Middle frontal gyrus (tissue), 1 donor: Measurements from ENCODE around the gene CKAP2L.

Source experiments
- DNase-seq: peaks from one replicate; pipeline ENCODE4 v3.0.0-alpha.2; 2015; ENCODE audit warnings: low spot score; ENCODE audit errors: extremely low spot score

CKAP2L gene, protein sequence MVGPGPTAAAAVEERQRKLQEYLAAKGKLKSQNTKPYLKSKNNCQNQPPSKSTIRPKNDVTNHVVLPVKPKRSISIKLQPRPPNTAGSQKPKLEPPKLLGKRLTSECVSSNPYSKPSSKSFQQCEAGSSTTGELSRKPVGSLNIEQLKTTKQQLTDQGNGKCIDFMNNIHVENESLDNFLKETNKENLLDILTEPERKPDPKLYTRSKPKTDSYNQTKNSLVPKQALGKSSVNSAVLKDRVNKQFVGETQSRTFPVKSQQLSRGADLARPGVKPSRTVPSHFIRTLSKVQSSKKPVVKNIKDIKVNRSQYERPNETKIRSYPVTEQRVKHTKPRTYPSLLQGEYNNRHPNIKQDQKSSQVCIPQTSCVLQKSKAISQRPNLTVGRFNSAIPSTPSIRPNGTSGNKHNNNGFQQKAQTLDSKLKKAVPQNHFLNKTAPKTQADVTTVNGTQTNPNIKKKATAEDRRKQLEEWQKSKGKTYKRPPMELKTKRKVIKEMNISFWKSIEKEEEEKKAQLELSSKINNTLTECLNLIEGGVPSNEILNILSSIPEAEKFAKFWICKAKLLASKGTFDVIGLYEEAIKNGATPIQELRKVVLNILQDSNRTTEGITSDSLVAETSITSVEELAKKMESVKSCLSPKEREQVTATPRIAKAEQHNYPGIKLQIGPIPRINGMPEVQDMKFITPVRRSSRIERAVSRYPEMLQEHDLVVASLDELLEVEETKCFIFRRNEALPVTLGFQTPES

DNA sequence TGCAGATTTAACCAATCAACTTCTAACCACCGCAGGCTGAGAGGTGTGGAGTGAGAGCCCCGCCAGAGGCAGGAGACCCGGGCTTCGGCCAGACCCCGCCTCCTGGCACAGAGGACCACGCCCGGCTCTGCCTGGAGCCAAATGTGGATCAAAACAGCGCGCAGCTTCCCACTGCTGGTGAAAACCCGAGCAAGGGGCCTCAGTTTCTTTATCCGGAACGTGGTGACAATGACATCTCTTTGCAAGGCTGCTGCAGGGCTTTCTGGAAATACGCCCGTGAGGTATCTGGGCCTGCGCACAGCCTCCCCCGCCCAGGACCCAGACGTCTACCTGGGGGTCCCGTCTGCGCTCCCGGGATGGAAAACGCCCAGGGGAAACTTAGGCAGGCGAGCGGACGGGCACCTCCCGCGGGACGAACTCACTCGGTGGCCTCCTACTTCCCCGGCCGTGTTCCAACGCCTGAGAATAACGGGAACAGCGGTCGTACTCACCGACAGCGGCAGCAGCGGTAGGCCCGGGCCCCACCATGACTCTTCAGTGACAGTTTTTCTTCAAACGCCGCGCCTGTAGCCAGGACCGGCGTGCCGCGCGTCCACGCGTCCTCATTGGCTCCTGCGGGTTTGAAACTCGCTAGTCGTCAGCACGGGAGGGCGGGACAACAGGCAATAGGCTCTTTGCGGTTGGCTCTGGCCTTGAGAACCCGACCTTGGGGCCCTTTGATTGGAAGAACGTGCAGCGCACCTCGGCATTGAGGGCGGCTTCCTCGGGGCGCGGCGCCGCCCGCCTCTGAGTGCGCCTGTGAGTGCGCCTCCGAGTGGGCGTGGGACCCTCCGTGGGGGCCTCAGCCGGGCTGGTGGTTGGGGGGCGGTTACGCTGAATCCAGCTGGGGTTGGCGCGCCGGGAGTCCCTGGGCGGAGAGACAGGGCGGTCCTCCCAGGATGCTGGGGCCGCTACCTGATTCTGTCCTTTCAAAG lies at the start of gene CKAP2L:
Gene CKAP2L, minus strand, starts transcription at position 539 of the 974 bp plus-strand sequence. Its CDS starts 11 bp downstream, at position 528.
- DNase-seq, result peak; percentile 91

DNA sequence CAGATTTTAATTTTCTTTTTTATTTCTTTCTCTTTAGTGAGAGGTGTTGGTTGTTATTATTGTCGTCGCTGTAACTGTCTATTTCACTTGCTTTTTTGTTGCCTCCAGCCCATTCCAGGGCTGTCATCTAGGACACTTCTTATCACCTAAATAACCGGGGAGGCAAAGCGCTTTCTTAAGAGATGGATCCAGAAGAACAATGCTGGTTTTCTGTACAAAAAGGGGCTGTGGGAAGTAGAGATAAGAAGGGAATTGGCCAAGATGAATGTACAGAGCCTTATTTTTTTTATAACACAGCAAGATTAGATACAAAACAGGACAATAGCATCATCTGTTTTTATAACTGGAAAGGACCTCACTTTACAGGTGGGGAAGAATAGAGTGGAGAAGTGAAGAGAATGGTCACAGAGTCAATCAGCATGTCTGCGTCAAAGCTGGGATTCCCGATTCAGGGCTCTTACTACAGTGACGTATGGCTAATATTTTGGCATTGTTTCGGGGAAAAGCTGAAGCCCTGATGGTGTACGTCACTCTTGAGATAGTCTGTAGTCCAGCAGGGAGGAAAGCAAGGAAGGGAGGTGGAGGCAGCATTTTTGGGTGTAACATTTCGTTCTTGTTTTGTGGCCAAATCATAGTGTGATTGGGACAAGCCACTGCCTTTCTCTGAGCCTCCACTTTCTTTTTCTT lies 49.0 kb upstream of the CKAP2L start:
- DNase-seq, result no peak

DNA sequence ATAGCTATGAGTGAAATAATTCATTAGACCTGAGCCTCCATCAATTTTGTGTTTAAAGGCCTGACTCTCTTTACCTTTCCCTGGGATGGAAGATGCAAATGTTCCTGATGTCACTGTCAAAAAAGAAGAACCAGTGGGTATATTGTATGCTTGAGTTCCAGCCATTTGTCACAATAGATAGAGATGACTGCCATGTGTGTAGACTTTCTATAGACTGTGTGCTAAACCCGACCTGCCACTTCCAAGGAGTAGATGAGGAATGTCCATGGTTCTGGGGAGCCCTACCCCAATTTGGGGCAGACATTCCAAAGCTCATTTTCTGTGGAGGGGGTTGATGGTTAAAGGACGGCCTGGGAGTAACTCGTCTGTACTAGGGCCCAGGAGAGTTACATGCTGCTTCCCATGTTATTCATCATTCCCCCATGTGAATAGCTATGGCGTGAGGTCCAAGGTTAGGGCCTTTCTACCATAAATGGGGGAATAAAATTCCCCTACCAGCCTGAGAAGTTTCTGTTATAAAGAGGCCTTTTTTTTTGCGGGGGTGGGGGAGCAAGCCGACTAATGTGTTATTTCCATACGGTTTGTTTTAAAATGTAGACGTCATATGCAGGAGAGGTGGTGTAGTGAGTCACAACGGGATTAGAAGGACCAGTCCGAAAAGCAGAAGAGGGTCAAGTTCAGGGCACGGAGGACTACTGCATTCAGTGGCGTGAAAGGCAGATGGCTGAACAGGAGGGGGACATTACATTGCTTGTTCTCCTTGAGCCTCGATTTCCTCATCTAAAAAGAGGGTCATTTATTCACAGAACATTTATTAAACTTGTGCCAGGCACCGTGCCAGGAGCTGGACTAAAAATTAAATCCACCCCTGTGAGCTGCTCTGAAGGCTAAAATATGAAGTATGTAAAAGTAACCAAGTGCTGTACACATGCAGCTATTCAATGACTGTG lies 48.2 kb upstream of the CKAP2L start:
- no peak for DNase-seq

DNA sequence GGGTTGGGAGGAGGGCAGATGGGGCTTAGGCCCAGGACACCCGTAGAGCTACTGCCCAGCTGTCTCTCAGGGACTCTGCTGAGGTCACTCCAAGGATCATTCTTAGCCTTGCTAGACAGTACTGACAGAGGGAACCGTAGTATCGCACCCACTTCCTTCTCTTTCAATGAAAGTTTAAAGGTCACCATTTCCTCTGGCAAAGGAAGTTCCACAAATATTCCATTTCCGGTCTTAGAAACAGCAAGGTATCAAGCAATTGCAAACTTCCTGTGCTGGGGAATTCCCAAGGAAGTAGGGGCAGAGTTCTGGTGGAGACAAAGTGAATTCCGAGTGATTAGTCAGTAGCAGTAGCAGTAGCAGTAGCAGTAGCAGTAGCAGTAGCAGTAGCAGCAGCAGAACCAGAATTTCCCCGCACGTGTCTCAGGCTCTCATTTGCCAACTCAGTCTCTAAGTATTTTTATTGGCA lies 47.5 kb upstream of the CKAP2L start:
- DNase-seq, result no peak

DNA sequence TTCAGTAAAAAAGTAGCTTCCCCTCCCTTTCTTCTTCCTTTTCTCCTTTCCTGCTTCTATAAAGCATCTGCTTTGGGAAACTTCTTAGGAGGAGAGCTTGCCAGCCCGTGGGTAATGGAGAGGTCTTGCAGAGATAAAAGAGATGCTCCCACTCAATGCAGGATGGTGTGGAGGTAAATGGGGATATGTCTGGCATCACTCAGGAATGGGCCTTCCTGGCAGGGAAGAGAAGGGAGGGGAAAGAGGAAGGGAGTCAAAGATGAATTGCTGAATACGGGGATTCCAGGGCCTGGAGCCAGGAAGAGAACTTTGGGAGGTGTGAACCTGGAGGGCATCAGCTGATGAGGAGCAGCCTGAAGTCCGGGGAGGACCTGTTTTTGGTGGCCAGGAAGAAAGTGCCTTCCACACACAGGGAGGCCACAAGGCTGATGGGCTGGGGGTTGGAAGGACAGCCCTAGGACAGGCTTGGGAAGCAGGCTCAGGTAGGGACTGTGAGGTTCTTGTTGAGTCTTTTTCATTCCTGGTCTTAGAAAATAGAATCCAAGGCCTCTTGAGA lies 46.9 kb upstream of the CKAP2L start:
- DNase-seq, result no peak

DNA sequence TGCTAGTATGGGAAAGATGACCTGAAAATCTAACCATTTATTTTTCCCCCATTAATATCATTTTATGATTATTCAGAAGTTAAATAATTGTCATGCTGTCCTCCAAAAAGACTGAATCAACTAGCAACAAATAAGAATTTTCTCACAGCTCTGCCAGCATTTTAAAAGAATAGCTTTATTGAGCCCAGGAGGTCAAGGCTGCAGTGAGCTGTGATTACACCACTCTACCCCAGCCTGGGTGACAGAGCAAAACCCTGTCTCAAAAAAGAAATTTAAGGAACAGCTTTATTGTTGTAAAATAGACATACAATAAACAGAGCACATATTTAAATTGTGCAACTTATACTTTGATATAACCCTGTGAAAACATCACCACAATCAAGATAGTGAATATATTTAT lies 44.7 kb upstream of the CKAP2L start:
- DNase-seq, result no peak

DNA sequence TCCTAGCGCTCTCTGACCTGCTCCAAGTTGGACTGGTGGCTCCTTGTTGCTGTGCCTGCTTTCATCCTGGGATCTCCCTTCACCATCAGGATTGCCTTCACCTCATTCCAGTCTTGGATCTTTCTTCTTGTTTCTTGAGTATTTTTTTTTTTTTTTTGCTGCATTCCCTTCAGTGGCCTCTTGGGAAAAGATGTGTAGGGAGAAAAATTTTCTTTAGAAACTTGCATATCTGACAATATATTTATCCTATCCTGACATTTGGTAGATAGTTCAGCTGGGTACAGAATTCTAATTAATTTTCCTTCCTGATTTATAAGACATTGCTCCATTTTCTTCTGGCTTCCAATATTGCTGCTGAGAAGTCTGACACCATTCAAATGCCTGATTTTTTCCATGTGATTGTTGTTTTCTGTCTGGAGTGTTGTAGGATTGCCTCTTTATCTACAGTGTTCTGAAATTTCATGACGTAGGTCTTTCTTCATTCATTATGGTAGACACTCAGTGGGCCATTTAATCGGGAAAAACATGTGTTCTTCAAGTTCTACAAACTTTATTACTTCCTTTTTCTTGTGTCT lies 42.9 kb upstream of the CKAP2L start:
- DNase-seq, result no peak

DNA sequence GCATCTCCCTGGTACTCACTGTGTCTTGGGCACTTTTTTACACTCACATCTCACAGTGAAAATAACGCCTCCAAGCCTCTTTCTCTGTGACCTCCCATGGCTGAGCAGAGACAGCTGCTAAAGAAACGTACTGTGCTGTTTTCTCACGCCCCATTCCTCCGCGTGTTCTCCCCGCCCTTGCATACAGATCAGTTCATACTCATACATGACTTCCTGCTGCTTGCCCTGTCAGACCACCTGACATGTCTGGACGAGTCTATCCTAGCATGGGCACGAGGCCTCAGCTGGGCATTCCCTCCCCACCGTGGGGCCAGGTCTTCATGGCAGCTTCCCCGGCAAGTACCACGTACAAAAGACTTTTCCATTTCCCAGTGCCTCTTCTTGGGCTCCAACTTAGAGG lies 41.1 kb upstream of the CKAP2L start:
- DNase-seq, result no peak

DNA sequence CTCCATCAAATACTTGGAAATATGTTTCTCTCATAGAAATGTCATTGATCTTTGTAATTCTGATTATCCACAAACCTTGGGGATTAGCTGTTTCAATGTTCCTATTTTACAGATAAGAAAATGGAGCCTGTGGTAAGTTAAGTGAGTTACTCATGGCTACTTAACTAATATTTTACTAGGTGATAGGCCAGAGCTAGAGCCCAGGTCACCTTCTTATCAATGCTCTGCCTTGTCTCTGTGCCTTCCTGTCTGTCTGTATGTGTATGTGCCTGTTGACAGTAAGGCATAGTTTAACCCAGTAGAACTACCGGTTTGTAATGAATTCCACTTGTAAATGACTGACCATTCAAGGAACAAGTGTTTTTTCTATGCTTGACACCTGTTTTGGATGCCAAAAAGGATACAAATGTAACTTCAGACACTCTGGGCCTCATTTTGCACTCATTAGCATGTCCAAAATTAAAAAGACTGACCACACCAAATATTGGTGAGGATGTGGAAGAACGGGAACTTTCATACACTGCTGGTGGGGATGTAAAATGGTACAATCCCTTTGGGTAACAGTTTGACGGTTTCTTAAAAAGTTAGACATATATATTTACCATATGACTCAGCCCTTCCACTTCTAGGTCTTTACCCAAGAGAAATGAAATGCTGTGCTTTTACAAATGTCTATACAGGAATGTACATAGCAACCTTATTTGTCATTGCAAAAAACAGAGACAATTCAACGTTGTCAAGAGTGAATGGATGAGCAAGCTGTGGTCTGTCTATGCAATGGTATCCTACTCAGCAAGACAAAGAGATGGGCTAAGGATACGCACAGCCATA lies 39.5 kb upstream of the CKAP2L start:
- no peak for DNase-seq

DNA sequence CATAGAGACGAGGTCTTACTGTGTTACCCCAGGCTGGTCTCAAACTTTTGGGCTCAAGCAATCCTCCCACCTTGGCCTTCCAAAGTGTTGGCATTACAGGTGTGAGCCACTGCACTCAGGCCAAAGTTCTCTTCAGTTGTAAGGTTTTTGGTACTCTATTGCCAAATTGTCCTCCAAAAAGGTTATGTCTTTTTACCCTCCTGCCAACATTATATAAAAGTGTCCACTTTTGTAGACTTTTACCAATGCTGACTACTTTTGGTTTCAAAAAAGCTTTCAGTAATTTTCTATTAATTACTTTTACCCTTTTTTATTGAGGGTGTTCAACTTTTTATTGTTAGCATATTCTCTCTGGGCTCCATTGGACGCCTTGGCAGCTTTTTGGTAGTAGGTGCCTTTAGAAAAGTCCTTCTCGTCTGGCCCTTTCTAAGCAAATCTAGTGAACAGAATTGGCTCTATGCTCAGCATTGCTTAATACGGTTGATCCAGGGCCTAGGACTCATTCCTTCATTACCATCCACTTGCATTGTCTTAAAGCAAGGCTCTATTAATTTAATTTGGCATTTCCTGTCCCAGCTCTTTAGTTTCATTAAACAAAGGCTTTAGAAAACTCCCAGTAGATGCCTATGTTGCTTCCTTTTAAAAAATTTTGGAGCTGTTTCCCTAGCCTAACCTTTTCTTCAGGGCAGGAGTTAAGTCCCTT lies 36.6 kb upstream of the CKAP2L start:
- no peak for DNase-seq

DNA sequence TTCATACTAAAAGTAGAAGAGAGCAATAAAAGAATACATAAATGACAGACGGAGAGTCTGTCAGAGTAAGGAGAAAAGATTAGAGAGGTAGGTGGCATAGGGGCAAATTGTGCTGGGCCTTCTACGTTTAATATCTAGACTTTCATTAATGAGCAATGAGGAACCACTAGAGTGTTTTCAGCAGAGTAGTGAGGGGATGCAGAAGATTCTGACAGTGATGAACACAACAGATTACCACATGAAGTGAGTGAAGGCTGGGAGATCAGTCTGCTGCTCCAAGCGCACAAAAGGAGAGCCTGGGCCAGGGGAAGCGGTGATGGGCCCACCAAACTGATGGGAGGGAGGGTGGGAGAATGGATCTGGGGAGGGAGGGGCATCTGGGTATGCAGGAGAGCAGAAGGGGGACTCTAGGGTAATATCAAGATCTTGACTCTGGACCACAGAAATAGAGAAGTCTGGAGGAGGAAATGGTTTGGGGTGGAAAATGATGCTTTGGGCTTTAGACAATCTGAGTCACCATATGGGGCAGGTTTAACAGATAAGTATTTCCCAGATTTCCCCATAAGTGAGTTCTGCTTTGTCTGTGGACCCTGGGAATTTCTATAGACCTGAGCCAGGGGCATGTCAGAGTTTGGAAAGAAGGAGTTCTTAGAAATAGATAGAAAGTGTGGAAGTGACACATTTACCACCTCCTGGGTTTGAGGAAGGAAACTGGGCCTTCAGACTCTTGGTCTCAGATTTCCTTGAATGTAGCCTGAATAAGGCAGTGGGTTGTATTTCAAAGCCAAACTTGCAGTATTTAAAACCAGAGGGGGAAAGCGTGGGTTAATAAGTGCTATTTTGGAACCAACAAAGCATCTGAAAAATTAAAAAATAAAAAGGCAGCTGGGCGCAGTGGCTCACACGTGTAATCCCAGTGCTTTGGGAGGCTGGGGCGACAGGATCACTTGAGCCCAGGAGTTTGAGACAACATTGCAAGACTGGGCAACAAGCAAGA lies 34.9 kb upstream of the CKAP2L start:
- no peak for DNase-seq

DNA sequence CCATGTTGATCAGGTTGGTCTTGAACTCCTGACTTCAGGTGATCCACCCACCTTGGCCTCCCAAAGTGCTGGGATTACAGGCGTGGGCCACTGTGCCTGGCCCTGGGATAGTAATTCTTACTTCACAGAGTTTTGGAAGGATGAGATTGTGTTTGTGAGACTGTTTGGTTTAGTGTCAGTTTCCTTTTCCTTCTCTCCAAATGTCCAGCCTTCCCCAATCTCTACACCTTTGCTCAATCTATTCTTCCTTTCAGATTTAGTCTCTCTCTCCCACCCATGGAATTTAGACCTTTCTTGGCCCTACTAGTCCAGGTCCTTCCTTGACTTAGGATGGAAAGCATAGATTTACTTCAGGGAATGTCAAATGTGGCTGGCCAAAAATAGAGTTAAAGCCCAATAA lies 32.1 kb upstream of the CKAP2L start:
- DNase-seq, result no peak

DNA sequence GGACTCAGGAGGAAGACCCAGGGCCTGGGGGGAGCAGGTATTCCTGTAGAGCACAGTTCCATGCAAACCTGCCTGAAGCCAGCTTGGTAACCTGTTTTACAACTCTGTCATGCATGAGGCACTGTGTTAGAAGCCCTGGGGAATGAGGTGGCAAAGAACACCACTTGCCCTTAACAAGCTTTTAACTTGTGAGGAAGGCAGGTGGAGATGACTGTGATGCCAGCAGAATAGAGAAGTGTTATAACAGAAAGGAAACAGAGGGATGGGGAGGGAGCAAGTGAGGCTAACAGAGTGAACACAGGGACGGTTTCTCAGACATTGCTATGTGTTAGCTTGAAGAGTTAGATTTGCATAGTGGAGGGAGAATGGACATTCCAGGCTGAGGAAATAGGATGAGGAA lies 31.4 kb upstream of the CKAP2L start:
- no peak for DNase-seq

DNA sequence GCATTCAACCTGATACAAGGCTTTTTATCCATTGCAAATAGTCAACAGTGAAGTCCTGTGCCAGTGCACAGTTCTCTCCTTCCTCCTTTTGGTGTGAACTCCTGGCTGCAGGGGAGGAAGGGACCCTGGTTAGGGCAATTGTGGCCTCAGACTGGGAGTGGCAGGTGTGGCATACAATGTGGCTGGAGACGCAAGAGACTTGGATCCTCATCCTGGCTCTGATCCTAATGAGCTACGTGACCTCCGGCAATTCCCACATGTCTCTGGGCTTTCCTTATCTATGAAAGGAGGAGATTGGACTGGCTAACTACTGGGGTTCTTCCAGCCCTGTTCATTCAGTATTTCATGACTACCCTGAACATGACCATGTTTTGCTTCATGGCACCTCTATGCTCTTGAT lies 30.4 kb upstream of the CKAP2L start:
- DNase-seq, result no peak

DNA sequence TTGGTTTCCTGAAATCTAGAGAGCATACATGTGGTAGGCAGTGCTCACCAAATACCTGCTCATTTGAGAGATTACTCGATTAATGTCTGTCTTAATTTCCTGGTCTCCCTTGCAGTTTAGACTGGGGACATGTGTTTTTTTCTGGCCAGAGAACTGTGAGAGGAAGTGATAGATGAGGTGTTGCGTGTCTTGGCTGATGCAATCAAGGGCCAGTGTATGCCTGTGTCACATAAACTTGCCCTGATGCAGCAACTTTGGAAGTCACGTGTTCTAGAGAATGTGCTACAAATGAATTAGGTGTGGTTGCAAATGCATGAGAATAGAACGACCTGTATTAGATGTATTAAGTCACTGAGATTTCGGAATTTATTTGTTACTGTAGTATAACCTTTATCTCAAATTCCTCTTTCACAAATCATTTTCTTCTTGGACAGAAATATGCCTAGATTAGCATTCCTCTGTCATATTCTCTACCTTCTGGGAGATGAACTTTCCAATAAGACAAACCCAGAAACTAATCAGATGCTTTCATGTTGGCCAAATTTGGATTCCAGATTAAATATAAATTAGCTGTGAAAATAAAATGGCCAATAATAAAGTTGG lies 29.8 kb upstream of the CKAP2L start:
- DNase-seq, result no peak

DNA sequence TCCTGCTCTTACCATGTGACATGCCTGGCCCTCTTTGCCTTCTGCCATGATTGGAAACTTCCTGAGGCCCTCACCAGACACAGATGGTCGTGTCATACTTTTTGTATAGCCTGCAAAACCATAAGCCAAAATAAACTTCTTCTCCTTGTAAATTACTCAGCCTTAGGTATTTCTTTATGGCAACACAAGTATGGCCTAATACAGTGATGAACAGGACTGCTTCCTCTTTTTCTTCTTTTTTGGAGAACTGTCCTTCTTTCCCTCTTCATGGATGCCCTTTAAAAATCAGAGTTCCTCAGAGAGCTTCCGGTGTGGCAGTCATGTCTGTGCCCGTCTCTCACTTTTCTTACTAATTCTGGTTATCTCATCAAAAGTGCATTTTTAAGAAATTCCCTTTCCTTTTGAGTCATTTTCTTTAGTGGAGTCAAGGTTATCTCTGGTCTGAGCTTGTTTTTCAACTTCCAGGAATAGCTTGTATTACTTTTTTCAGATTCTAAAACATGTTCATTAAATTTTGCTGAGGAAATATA lies 29.1 kb upstream of the CKAP2L start:
- DNase-seq, result no peak
